C4-2B (cell line): Measurements from ENCODE around the gene ERICH6.

Experiments
- CTCF ChIP-seq: fragments of 450-650 bp; conservative IDR thresholded peaks from 2 replicates; pipeline ENCODE4 v1.5.1; 2017; ENCODE audit warnings: mild to moderate bottlenecking
- ZFX ChIP-seq: fragments of 450-650 bp; IDR thresholded peaks from 2 replicates; pipeline ENCODE4 v1.6.1; 2017

- TF ChIP-seq CTCF (no peak), ZFX (no peak)
These were observed 79.8 kb downstream of the ERICH6 start for GRCh38 chr3:150623945-150624344.
